Measurements from ENCODE around the gene PC. TPM values are rescaled to one million over a fixed set of nuclear protein-coding genes. Genes with fewer than 3 reads are reported as not detected.
A peak's percentile ranks its signal among the peaks of the same experiment; 100 is the strongest.

The PC gene
- total RNA-seq, 1 experiment from 2014 or later = 22.5 TPM

DNA sequence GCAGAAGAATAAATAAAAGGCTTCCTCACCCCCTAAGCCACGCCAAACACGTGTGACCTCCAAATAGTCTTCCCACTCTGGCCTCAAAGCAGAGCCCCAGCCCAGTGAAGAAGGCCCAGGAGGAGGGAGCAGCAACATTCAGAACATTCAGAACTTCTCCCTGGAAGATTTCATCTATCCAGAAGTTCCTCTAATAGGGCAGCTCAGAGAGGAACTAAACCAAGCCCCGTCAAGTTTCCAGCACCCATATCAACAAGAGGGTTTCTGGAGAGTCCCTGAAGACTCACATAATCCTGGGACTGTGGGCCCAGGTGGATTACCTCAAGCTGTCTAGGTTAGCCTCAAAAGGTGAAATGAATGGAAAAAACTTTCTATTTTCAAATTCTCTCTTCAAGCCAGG is 39.4 kb downstream of the PC start:
- ChIA-PET POLR2A (no interaction called here), CTCF (no interaction called here)
- DNase-seq = no peak
- TF ChIP-seq CTCF (IDR thresholded peaks at IDR 0.05; ENCODE audit: insufficient read depth in 1 of 2, low read depth in 1 of 2, low read length in 1 of 2, severe bottlenecking in 1 of 2, unreplicated experiment in 1 of 2) = no peak
- Mint-ChIP-seq H3K27me3 (ENCODE audit: insufficient read depth, unreplicated experiment) (no peaks in the 10 kb centered on the region), H3K4me1 (ENCODE audit: low read depth, unreplicated experiment) (peaks cover 7% of the 10 kb centered on the region), H3K27ac (ENCODE audit: unreplicated experiment) (no peak overlapping the region), H3K4me3 (ENCODE audit: unreplicated experiment) (no peak overlapping the region), H3K9me3 (ENCODE audit: unreplicated experiment) (no peaks in the 10 kb centered on the region), H3K36me3 (ENCODE audit: insufficient read depth, unreplicated experiment) (no peaks in the 10 kb centered on the region)
- no peaks in the 10 kb centered on the region for H3K36me3 ChIP-seq (ENCODE audit: control insufficient read depth, insufficient read depth, low read length)
- no peaks in the 10 kb centered on the region for H3K9me3 ChIP-seq
- H3K27me3 ChIP-seq (replicated peaks; ENCODE audit: control insufficient read depth, insufficient read depth, low read length) = no peaks in the 10 kb centered on the region
- intact Hi-C loops (cut with micrococcal nuclease; ENCODE audit: unreplicated experiment) = no loop called here
- BruUV-seq (replicated peaks) = no TSS peak
- no peak overlapping the region for H3K4me3 ChIP-seq (ENCODE audit: low read depth, low read length)
- H3K4me1 ChIP-seq = no peaks in the 10 kb centered on the region

DNA sequence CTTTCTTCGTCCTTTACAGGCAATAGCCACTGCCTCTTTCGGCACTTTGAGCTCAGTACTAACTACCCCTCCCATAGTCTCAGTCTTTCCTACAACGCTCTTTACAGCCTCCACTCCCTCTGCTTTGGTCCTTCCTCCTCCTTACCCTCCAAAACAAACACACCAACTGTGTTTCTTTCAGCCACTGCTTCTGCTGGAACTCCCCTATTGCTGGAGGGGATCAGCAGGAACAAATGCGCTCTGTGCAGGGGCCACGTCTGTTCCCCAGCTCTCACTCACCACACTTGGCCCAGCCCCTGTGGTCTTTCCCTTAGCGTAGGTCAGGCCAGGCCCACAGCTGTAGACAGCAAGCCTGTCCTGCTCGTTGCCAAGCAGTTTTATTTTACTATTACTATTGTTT is 42.3 kb downstream of the PC start:
- no TSS peak for BruUV-seq (replicated peaks)
- intact Hi-C loops (cut with micrococcal nuclease; ENCODE audit: unreplicated experiment) = no loop called here
- Mint-ChIP-seq H3K9me3 (ENCODE audit: unreplicated experiment) (no peaks in the 10 kb centered on the region), H3K36me3 (ENCODE audit: insufficient read depth, unreplicated experiment) (no peaks in the 10 kb centered on the region), H3K4me3 (ENCODE audit: unreplicated experiment) (no peak overlapping the region), H3K27me3 (ENCODE audit: insufficient read depth, unreplicated experiment) (no peaks in the 10 kb centered on the region), H3K27ac (ENCODE audit: unreplicated experiment) (peak overlapping the region; percentile 5), H3K4me1 (ENCODE audit: low read depth, unreplicated experiment) (peaks cover 7% of the 10 kb centered on the region)
- ChIA-PET POLR2A (no interaction called here), CTCF (interaction anchor here (0.6 kb wide), 1 partner anchor 183 kb away, joined by 4 read pairs; no protein-coding TSS in a partner anchor)
- H3K4me1 ChIP-seq = no peaks in the 10 kb centered on the region
- no peak for TF ChIP-seq CTCF (IDR thresholded peaks at IDR 0.05; ENCODE audit: insufficient read depth in 1 of 2, low read depth in 1 of 2, low read length in 1 of 2, severe bottlenecking in 1 of 2, unreplicated experiment in 1 of 2)
- H3K4me3 ChIP-seq (ENCODE audit: low read depth, low read length) = no peak overlapping the region
- H3K36me3 ChIP-seq (ENCODE audit: control insufficient read depth, insufficient read depth, low read length) = no peaks in the 10 kb centered on the region
- no peak for DNase-seq
- no peaks in the 10 kb centered on the region for H3K9me3 ChIP-seq
- no peaks in the 10 kb centered on the region for H3K27me3 ChIP-seq (replicated peaks; ENCODE audit: control insufficient read depth, insufficient read depth, low read length)

- intact Hi-C loops (cut with micrococcal nuclease; ENCODE audit: unreplicated experiment) = no loop called here
- no peak overlapping the region for H3K4me3 Mint-ChIP-seq (ENCODE audit: unreplicated experiment)
- Histone ChIP-seq H3K36me3 (ENCODE audit: control insufficient read depth, insufficient read depth, low read length) (no peaks in the 10 kb centered on the region), H3K4me3 (ENCODE audit: low read depth, low read length) (no peak overlapping the region), H3K9me3 (no peaks in the 10 kb centered on the region), H3K4me1 (no peaks in the 10 kb centered on the region), H3K27me3 (replicated peaks; ENCODE audit: control insufficient read depth, insufficient read depth, low read length) (no peaks in the 10 kb centered on the region)
- no peaks in the 10 kb centered on the region for H3K27me3 Mint-ChIP-seq (ENCODE audit: insufficient read depth, unreplicated experiment)
- BruUV-seq (replicated peaks) = no TSS peak
- DNase-seq = no peak
- ChIA-PET CTCF (interaction anchor here (0.6 kb wide), 2 partner anchors 183 to 291 kb away, joined by 4 read pairs; no protein-coding TSS in a partner anchor), POLR2A (no interaction called here)
- H3K4me1 Mint-ChIP-seq (ENCODE audit: low read depth, unreplicated experiment) = peaks cover 7% of the 10 kb centered on the region
- H3K36me3 Mint-ChIP-seq (ENCODE audit: insufficient read depth, unreplicated experiment) = no peaks in the 10 kb centered on the region
- H3K9me3 Mint-ChIP-seq (ENCODE audit: unreplicated experiment) = no peaks in the 10 kb centered on the region
- no peak for TF ChIP-seq CTCF (IDR thresholded peaks at IDR 0.05; ENCODE audit: insufficient read depth in 1 of 2, low read depth in 1 of 2, low read length in 1 of 2, severe bottlenecking in 1 of 2, unreplicated experiment in 1 of 2)
- H3K27ac Mint-ChIP-seq (ENCODE audit: unreplicated experiment) = peak overlapping the region; percentile 5
These were observed 42.9 kb downstream of the PC start for GRCh38 chr11:66915046-66915832.

Data from Caco-2 (cell line).